Mucosa of gallbladder (tissue), 1 donor: ENCODE data around the gene CMC1. TPM values are rescaled to one million over a fixed set of nuclear protein-coding genes. Genes with fewer than 3 reads are reported as not detected.
A peak's percentile ranks its signal among the peaks of the same experiment; 100 is the strongest.

ENCODE experiments used
- DNase-seq: peaks from one replicate; pipeline ENCODE4 v3.0.0-alpha.2; 2020; ENCODE audit warnings: low spot score
- total RNA-seq: library from RNA; stranded (reverse); gene quantifications from one replicate; pipeline ENCODE4 v1.2.1, GENCODE V29; 2021
- donor health status: DM: no; HTN: no; CAD: no.

The CMC1 gene
- total RNA-seq, 1 donor from 2014 or later, result 25.9 TPM

DNA sequence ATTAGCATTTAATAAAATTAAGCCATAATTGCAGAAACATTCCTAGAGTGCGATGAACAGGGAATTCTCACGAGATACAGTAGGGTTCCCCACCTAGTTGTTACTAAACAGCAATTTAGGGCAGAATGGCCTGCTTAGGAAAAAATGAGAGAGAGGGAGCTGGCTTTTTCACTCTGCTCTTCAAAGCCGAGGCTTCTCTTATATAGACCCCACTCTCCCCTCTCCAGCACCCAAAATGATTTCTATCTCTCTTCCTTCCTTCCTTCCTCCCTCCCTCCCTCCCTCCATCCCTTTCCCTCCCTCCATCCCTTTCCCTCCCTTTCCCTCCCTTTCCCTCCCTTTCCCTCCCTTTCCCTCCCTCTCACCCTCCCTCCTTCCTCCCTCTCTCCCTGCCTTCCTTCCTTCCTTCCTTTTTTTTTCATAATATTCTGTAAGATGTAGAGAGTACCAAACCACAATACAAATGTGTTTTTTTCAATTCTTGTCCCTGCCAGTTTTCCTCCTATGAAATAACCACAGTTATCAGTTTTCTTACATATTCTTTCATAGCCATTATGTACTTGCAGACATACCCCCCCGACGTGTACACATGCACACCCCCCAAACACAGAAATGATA, 59.0 kb downstream of the CMC1 start:
- no peak for DNase-seq

DNA sequence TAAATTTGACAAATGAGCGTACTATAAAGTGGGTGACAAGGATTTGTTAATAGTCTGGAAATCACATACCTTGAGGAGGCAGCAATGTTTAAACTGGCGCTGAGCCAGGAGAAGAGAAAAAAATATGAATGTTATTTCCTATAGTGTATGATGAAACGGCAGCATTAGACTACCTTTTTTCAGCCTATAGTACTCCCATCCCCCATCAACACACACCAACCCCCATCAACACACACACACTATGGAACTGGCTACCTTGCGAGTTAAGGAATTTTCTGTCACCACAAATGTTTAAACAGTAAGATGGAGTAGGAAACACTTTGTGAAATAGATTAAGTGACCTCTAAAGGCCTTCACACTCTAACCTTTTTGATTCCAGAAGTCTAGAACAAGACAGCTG, 60.3 kb downstream of the CMC1 start:
- no peak for DNase-seq

DNA sequence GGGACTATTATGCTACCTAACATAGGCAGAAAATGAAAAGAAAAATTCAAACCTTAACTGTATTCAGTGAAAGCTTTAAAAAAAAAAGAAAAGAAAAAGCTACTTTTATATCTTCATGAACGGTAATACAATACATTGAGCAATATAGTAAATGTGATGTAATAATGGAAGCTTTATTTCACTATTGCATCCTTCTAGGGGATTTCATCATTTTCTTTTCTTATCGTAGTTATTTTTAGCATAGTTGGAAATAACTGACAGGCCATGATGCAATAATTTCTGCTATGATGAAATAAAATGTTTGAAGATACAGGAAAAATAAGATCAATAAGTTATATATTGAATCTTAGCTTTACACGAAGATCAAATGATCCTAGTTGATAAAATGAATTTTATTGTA, 66.8 kb downstream of the CMC1 start:
- DNase-seq, result no peak

DNA sequence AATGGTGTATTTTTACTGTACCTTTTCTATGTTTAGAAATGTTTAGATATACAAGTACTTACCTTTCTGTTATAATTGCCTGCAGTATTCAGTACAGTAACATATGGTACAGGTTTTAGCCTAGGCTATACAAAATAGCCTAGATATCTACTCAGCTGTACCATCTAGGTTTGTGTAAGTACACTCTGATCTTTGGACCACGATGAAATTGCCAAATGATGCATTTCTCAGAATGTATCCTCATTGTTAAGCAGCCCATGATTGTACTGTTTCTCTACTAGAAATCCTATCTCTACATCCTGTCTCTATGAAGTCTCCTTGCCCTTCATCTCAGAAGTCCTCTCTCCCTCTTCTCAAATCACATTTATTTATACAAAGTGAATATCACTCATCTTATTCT, 74.3 kb downstream of the CMC1 start:
- DNase-seq, result no peak

DNA sequence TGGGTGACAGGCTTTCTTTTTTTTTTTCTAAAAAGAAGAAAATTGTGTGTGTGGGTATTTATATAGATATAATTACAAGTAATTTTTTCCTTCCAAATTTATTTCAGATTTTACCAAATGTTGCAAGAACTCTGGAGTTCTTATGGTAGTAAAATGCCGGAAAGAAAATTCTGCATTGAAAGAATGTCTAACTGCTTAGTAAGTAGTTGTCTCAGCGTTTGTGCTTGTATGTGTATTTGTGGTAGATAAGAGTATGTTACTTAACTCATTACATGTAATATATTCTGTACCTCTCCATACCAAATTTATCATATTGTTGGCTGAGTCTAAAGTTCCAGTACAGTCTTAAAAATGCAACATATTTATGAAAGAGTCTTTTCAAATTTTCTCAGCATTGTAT, 74.8 kb downstream of the CMC1 start:
- no peak for DNase-seq

DNA sequence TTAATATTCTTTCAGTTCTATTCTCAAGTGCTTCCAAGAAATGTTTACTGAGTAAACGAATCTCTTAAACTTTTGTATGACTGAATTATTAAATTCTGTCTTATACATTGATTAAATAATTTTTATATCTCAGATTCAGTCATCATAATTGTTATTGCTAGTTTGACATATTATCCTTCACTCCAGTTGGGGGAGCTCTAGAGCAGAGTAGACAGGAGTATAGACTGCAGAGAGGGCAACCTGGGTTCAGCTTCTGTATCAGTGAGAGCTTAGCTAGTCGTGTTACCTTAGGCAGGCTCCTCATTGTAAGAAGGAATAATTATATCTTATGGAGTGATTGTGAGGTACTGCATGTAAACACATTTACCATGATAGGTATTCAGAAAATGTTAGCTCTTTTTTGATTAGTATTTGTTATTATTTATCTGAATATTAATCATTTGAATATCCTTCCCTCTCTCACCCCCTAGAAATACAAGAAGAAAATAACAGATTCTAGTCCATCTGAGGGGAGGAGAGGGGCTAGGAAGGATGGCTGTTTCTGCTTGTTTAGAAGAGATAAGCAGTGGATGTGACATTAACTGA, 76.1 kb downstream of the CMC1 start:
- peak; percentile 19 for DNase-seq

DNA sequence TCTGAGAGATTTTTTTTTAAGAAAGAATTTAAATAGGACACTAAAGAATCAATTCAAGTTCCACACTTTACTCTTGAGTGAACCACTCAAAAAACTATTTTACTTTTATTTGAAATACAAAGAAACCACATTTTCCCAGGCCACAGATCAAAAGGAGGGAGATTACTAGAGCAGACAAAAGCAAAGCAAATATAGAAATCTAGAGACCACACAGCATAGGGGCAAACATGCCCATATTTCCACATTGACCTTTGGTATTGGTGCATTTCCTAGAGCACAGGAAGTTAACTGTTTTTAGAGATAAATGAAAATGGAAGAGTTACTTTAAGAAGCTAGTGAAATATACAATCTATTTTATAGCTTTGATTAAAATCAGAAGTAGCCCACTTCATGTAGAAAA, 79.6 kb downstream of the CMC1 start:
- no peak for DNase-seq

DNA sequence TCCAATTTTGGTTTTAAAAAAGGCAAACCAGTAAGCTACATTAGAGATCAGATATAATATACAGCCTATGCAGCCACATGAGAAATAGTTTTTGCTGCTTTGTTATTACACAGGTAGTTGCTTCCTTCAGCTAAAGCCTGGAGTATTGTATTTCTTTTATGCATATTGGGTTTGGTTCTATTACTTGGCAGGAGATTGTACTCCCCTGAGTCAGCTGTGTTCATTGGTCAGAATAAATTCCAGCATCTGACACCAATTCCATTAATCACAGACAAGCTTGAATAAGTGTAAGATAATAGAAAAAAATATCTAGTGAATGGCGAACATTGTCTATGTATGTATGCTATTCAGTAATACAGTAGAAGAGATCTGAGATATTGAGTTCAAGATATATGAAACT, 81.0 kb downstream of the CMC1 start:
- no peak for DNase-seq

DNA sequence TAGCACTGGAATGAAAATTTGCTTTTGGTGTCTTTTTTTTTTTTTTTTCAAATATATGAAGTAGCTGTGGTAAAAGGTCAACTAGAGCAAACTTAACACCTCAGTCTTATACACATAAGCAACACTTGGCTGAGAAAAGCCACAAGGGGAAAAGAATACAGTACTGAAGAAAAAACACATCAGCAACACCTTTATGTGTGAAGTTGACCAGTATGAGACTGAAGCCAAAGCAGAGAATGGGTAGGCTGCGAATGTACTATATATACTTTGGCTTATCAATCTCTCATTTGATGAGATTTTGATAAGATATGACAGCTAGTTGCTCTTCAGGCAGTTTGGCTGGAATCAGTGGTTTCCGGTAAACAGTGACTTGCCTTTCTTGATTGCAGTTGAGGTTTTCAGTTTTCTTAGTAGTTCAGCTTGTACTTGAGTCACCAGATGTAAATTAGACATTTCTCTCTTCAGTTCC, 85.1 kb downstream of the CMC1 start:
- DNase-seq, result no peak

DNA sequence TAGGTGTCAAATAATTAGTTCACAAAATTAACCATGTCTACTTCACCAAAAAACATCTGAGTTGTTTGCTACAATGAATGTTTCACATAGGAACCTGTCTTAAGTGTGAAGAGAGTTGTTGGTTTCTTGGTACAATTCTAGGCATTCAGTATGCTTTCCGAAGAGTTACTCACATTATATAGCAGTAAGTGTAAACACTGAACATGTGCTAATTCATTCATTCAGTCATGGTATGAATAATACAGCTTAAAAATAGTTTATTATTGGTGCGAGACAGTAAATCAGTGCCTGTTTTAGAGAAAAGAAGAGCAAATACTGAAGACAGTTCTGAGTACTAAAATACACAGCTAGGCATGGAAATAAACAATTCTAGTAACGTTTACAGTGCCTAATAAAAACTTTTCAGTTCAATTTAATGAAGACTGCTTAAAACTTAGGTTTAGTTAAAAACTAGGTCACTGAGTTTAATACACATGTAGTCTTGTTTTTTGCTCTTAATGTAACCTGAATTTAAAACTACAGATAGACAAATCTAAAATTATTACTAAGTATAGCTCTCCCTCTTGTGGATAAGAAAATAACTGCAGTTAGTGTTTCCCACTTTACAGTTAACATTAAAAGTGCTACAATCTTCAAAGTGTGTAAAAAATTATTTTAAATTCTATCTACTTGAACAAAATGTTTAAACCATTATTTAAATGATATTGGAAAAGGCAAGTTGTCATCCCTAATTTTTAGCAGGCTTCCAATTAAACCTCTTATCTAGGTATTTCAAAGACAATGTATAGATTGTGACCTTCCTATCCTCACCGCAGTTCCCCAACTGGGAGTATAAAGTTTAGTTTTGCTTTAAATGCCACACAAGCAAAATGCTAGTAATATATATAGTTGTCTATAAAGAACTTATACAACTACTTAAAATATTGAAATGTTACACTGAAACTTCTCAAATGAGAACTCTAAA, 87.1 kb downstream of the CMC1 start:
- DNase-seq, result no peak

DNA sequence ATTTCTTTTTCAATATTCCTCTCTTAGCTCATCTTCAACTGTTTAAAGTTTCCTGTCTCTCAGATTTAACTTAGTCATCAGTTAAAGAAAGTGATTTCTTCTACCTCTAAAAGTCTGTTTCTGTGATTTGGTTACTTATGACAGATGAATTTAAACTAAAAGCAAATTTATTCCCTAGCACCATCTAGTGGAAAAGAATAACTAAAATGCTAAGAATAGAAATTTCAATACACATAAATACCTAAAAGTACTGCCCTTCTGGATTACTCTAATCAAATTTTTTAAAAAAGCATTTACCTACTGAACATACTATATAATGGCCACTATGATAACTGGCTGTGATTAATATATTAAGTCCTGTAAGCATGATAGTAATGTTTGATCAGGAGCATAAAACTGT, 93.1 kb downstream of the CMC1 start:
- DNase-seq, result no peak

DNA sequence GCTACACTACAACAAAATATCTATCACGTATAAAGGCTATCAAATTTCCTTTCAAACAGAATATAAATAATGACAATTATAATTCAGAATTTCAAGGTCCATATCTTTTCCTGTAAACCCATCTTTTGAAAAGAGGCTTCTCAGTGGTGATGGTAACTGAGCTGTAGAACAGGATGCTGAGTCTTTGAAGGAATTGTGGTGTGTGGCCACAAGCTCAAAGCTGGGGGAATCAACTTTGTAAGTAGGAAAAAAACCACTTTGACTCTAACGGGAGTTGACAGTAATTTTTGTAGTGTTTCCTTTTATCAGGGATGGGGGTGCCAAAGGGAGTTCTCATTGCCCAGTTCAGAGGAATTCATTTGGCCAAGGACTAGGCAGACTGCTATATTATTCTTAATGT, 93.8 kb downstream of the CMC1 start:
- DNase-seq, result no peak

DNA sequence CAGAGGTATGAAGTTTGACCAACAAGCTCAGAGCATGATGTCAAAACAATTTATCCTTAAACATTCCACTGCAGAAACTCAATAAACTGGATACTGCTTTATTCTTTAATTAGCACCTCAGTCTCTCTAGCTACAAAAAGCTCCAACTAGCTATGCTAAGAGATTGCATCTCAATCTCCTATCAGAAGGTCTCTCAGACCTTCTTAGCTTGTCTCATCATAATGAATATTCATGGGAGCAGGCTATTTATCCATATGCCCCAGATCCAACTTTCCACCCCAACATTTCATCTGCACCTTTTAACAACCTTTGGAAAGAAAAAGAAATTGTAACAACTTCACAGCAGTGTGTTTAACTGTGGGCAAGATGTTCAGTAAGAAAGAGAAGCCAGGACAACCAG, 95.8 kb downstream of the CMC1 start:
- DNase-seq, result no peak

DNA sequence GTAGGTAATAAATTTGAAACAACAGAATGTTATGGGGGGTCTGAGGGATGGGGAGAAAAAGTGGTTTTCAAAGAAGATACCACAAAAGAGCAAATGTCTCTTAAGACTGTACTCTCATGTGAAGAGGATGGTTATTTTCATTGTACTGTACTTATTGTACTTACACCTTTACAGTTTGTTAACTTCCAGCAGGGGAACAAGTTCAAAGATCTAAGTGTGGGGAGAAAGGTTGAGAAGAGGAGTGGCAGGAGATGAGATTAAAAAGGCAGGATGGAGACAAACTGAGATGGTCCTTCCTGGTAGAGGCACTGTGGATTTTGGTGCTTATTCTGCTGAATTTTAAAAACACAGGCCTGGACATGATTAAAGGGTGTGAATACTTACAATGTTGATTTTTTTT, 101.7 kb downstream of the CMC1 start:
- DNase-seq, result no peak

DNA sequence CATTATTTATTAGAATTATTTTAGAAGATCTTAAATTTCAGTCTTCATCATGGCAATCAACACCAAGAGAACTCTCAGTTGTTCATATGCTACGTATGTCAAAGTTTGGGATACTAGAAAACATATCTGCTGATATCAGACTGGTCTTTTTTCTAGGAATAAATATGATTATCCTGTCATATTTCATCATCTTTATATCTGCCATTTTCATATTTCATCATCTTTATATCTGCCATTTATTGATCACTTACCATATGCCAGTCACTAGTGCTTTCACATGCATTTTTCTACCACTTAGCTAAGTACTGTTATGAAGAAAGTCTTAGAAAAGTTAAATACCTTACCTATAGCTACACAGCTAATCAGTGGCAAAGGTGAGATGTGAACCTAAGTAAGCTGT, 104.3 kb downstream of the CMC1 start:
- DNase-seq, result no peak

DNA sequence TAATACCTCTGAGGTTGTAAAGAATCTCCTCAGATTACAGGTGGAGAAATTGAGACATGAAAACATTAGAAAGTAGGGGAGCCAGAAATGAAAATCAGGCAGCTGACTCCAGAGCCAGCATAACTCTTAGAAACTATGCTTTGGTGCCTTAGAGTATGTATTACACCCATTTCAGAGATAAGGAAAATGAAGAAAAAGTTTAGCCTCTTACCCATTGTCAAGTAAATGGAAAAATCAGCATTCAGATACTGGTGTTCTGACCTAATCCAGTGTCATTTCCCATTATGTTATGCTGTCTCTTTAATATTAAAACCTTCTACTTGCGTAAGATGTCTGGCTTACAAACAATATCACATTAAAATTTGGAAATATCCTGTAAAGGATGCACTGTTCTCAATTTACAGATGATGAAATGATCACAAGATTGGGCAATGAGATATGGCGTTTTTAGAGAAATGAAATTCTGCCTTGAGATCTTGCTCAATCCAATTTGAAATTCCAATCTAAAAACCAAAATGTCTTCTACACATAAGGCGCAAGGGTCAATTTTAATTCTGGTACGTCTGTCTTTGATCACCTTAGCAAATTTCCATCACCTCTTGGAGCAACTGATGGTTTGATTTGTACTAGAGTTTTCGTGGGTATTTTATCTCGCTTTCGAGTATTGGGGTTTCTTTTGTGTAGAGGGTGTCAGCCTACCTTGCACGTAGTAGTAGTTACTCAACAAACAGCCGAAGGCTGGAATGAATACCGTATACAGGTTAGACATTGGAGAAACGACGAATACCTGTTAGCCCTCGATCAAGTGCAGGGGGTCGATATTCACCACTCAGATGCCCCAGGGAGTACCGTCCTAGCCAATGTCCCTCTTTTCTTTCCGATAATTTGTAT, 106.2 kb downstream of the CMC1 start:
- DNase-seq, result no peak

DNA sequence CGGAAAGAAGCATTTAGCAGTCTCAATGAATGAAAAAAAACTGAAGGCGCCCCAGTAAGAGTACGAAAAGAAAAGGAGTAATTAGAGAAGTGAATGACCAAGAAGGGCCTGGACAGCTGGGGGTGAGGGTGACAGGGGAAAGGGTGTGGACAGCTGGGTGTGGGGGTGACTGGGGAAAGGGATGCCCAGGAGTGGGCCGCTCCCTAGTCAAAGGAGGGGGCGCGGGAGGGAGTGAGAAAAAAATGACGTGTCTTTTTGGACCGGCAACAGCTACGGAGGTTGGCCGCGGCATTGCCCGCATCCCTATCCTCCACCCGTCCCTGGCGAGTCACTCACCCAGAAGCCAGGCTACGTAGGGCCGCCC, 106.8 kb downstream of the CMC1 start:
- DNase-seq, result no peak

DNA sequence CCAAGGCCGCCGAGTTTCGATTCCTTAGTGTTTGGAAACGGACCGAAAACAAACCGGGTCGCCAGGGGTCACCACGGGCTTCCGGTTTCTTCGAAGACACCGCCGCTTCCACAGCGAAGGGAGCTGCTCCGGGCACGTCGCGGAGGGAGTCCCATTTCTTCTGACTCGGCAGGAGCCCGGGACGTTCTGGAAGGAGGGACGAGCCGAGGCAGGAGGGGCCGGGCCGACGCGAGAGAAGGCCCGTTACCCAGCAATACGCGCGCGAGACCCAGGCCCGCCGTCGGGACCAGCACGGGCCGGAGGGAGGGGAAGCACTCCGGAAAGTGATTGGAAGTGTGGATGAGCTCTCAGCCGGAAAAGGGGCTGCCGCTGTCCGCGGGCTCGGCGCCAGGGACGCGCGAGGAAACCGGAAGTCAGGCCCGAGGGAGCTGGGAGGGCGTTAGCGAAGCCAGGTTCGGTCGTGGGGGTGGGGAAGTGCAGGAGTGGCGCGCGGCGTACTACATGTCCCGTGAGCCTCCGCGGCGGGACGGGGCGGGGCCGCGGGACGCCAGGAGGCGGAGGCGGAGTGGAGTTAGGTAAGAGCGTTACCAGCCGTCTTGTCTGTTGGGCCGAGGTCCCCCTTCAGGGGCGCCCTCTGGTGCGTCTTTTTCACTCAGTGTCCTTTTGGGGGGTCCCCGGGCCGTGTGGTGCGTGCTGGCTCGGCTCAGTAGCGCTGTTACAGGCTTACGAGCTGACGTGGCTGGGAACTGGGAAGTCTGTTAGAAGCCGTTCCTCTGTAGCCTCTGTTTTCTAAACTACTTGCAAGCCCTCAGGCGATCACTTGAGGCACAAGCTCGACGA, 107.4 kb downstream of the CMC1 start, which contains the start of the genes AZI2 and ZCWPW2:
Gene AZI2 (minus strand): TSS at position 196 of the 840 bp plus-strand sequence. CDS start 8,207 bp downstream, outside the sequence.
Gene ZCWPW2 (plus strand): TSS at position 93 of the 840 bp plus-strand sequence. CDS start 64,348 bp downstream, outside the sequence.
- DNase-seq, result peak; percentile 95

DNA sequence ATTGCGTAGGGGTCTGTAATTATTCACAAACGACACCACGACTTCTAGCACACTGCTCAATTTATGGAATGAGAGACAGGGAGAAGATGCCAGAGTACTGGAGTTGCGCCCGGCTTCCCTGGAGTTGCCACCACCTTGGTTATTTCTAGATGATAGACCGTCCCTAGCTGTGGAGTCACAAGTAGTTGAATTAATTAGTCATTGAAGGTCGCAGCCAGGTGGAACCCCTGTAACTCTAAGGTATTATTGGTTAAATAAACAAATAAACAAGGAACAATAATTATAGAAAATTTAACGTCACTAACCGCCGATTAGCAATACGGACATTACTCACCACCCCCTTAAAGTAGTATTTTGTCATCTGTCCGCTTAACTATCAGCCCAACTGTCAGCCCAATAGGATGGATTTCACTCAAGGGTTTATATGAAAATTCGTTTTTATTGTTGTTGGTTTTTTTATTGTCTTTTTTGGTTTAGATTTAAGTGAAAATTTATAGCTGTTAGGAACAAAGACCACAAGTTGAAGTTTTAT, 108.1 kb downstream of the CMC1 start:
- no peak for DNase-seq
